ENCODE results near the gene RAB9A.
"Not testable (repeated sequence)": the region's sequence is repeated elsewhere in the genome, so short reads cannot be mapped to it uniquely, and the experiment has no call there.

The RAB9A gene

DNA sequence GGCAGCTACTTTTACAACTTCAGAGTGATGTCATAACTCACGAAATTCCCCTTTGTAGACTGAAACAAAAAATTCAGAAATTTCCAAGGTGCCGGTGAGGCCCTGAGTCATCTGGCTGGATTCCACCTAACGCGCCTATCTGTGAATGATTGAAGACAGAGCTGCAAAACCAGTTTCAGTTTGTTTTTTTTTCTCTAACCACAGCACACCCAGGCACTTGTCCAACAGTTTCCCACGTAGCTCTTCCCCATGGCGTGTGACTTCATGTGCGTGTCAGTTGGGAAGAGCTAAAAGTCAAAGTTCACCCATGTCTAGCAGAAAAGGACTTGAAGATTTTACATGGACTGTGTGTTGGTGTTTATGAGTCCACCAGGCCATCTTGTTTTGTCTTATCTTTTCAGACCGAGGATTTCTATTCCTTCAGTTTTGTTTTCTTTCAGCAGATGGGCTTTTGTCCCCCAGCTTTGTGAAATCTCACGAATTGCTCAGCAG is 19.6 kb upstream of the RAB9A start:
- no peak overlapping the region for H4K91ac ChIP-seq (ENCODE audit: low read depth, low read length, poor library complexity)
- no peak overlapping the region for H3K4me3 ChIP-seq (ENCODE audit: low read length in 2 of 2)
- no peak overlapping the region for H3K9ac ChIP-seq (ENCODE audit: low read depth, low read length, poor library complexity)
- H2BK15ac ChIP-seq (ENCODE audit: low read length): no peak overlapping the region
- H3K23ac ChIP-seq (ENCODE audit: low read depth, low read length, poor library complexity): no peak overlapping the region
- H2BK120ac ChIP-seq (ENCODE audit: low read depth, low read length): no peak overlapping the region
- H2AK5ac ChIP-seq (ENCODE audit: low read depth, low read length): no peak overlapping the region
- H2AFZ ChIP-seq (ENCODE audit: low read length): no peak overlapping the region
- no peak overlapping the region for H2BK12ac ChIP-seq (ENCODE audit: low read length)
- no peak overlapping the region for H3K14ac ChIP-seq (ENCODE audit: low read length)
- H3K27me3 ChIP-seq (ENCODE audit: control insufficient read depth in 3 of 3, insufficient read depth in 3 of 3, low read depth in 1 of 3, low read length in 3 of 3): peaks cover 0 to 5% (median 0%) of the 10 kb centered on the region in 3 experiments
- H3K18ac ChIP-seq (ENCODE audit: low read length): no peak overlapping the region
- H3K4me1 ChIP-seq (ENCODE audit: control insufficient read depth in 2 of 2, insufficient read depth in 1 of 2, low read depth in 1 of 2, low read length in 2 of 2): no peaks in the 10 kb centered on the region
- no peak overlapping the region for H3K4me2 ChIP-seq (ENCODE audit: insufficient read depth, low read length, poor library complexity, severe bottlenecking)
- H3K4ac ChIP-seq (ENCODE audit: low read length): no peak overlapping the region
- DNase-seq (ENCODE audit: low spot score): no peak
- H3K27ac ChIP-seq (replicated peaks; ENCODE audit: low read length): no peak overlapping the region
- no CpG with 5 or more reads among the region's 9 CpGs for WGBS, 2 donors (ENCODE audit: extremely low coverage in 2 of 2, insufficient read length in 2 of 2, insufficient replicate concordance in 1 of 2)
- no peaks in the 10 kb centered on the region for H3K9me3 ChIP-seq (replicated peaks in 1 of 2; ENCODE audit: control insufficient read depth in 2 of 2, insufficient read depth in 1 of 2, low read depth in 1 of 2, low read length in 2 of 2)
- no peak overlapping the region for H2BK5ac ChIP-seq (ENCODE audit: low read length)
- no peak overlapping the region for H4K8ac ChIP-seq (ENCODE audit: low read depth, low read length)
- no peaks in the 10 kb centered on the region for H3K36me3 ChIP-seq (replicated peaks in 1 of 2; ENCODE audit: control insufficient read depth in 2 of 2, insufficient read depth in 2 of 2, low read length in 2 of 2)
- H3K79me1 ChIP-seq (ENCODE audit: low read depth, low read length): no peaks in the 10 kb centered on the region

DNA sequence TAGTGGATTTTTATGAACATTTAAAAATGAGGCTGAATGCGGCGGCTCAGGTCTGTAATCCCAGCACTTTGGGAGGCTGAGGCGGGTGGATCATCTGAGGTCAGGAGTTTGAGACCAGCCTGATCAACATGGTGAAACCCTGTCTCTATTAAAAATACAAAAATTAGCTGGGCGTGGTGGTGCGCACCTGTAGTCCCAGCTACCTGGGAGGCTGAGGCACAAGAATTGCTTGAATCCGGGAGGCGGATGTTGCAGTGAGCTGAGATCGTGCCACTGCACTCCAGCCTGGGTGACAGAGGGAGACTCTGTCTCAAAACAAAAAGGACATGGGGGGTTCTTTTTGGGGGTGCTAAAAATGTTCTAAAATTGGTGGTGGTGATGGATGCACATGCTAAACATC is 19.2 kb upstream of the RAB9A start:
- not testable (repeated sequence) for H3K18ac ChIP-seq (ENCODE audit: low read length); H3K4me1 ChIP-seq (ENCODE audit: control insufficient read depth in 2 of 2, insufficient read depth in 1 of 2, low read depth in 1 of 2, low read length in 2 of 2); H2AK5ac ChIP-seq (ENCODE audit: low read depth, low read length); H3K36me3 ChIP-seq (replicated peaks in 1 of 2; ENCODE audit: control insufficient read depth in 2 of 2, insufficient read depth in 2 of 2, low read length in 2 of 2); H3K27me3 ChIP-seq (ENCODE audit: control insufficient read depth in 3 of 3, insufficient read depth in 3 of 3, low read depth in 1 of 3, low read length in 3 of 3); H4K8ac ChIP-seq (ENCODE audit: low read depth, low read length); H2BK5ac ChIP-seq (ENCODE audit: low read length); H3K14ac ChIP-seq (ENCODE audit: low read length); H3K79me1 ChIP-seq (ENCODE audit: low read depth, low read length); H3K27ac ChIP-seq (replicated peaks; ENCODE audit: low read length); DNase-seq (ENCODE audit: low spot score); H3K23ac ChIP-seq (ENCODE audit: low read depth, low read length, poor library complexity); H3K4ac ChIP-seq (ENCODE audit: low read length); H3K9ac ChIP-seq (ENCODE audit: low read depth, low read length, poor library complexity); H4K91ac ChIP-seq (ENCODE audit: low read depth, low read length, poor library complexity); H3K4me3 ChIP-seq (ENCODE audit: low read length in 2 of 2); H2BK120ac ChIP-seq (ENCODE audit: low read depth, low read length); H2AFZ ChIP-seq (ENCODE audit: low read length); H2BK12ac ChIP-seq (ENCODE audit: low read length); H3K4me2 ChIP-seq (ENCODE audit: insufficient read depth, low read length, poor library complexity, severe bottlenecking); H2BK15ac ChIP-seq (ENCODE audit: low read length); H3K9me3 ChIP-seq (replicated peaks in 1 of 2; ENCODE audit: control insufficient read depth in 2 of 2, insufficient read depth in 1 of 2, low read depth in 1 of 2, low read length in 2 of 2)
- no CpG with 5 or more reads among the region's 8 CpGs for whole genome bisulfite sequencing, 2 donors (ENCODE audit: extremely low coverage in 2 of 2, insufficient read length in 2 of 2, insufficient replicate concordance in 1 of 2)

DNA sequence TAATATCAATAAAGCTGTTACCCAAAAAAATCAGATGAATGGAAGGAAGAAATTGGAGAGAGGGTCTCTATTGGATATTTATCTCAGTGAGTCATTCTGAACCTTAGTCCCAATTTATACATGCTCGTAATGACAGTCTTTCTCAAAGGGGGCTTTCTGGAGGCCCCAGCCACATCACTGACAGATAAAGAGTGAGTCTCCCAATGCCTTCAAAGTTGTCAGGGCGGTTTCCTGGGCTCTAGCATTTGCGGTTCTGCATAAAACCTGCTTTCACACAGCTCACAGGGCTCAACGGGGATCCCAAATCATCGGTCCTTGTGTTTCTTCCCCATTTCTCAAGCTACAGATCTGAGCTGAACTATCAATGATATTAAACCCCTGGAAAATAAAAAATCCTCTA is 18.7 kb upstream of the RAB9A start:
- H3K4me2 ChIP-seq (ENCODE audit: insufficient read depth, low read length, poor library complexity, severe bottlenecking): no peak overlapping the region
- H3K27me3 ChIP-seq (ENCODE audit: control insufficient read depth in 3 of 3, insufficient read depth in 3 of 3, low read depth in 1 of 3, low read length in 3 of 3): no peaks in the 10 kb centered on the region
- no peaks in the 10 kb centered on the region for H3K36me3 ChIP-seq (replicated peaks in 1 of 2; ENCODE audit: control insufficient read depth in 2 of 2, insufficient read depth in 2 of 2, low read length in 2 of 2)
- H3K79me1 ChIP-seq (ENCODE audit: low read depth, low read length): no peaks in the 10 kb centered on the region
- no peak overlapping the region for H2BK15ac ChIP-seq (ENCODE audit: low read length)
- no peak overlapping the region for H3K23ac ChIP-seq (ENCODE audit: low read depth, low read length, poor library complexity)
- H3K4me1 ChIP-seq (ENCODE audit: control insufficient read depth in 2 of 2, insufficient read depth in 1 of 2, low read depth in 1 of 2, low read length in 2 of 2): no peaks in the 10 kb centered on the region
- no peak overlapping the region for H2AK5ac ChIP-seq (ENCODE audit: low read depth, low read length)
- no peaks in the 10 kb centered on the region for H3K9me3 ChIP-seq (replicated peaks in 1 of 2; ENCODE audit: control insufficient read depth in 2 of 2, insufficient read depth in 1 of 2, low read depth in 1 of 2, low read length in 2 of 2)
- DNase-seq (ENCODE audit: low spot score): no peak
- H3K9ac ChIP-seq (ENCODE audit: low read depth, low read length, poor library complexity): no peak overlapping the region
- no peak overlapping the region for H4K8ac ChIP-seq (ENCODE audit: low read depth, low read length)
- no peak overlapping the region for H2BK12ac ChIP-seq (ENCODE audit: low read length)
- H2BK120ac ChIP-seq (ENCODE audit: low read depth, low read length): no peak overlapping the region
- H2AFZ ChIP-seq (ENCODE audit: low read length): no peak overlapping the region
- no peak overlapping the region for H3K18ac ChIP-seq (ENCODE audit: low read length)
- no peak overlapping the region for H4K91ac ChIP-seq (ENCODE audit: low read depth, low read length, poor library complexity)
- no peak overlapping the region for H3K4me3 ChIP-seq (ENCODE audit: low read length in 2 of 2)
- no peak overlapping the region for H3K27ac ChIP-seq (replicated peaks; ENCODE audit: low read length)
- no CpG with 5 or more reads among the region's 5 CpGs for WGBS, 2 donors (ENCODE audit: extremely low coverage in 2 of 2, insufficient read length in 2 of 2, insufficient replicate concordance in 1 of 2)
- H2BK5ac ChIP-seq (ENCODE audit: low read length): no peak overlapping the region
- H3K14ac ChIP-seq (ENCODE audit: low read length): no peak overlapping the region
- H3K4ac ChIP-seq (ENCODE audit: low read length): no peak overlapping the region

DNA sequence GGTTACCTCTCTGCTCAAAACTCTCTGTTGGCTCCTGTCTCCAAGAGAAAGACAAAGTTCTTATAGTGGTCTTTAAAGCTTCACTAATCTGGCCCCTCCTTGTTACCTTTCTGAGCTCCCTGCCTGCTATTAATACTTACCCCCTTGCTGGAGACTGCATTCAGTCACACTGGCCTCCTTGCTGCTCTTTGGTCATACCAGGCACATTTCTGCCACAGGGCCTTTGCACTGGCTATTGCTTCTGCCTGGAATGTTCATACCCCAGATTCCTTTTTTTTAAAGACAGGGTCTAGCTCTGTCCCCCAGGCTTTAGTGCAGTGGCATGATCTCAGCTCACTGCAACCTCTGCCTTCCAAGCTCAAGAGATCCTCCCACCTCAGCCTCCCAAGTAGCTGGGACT is 15.9 kb upstream of the RAB9A start:
- H2AK5ac ChIP-seq (ENCODE audit: low read depth, low read length): no peak overlapping the region
- H2BK12ac ChIP-seq (ENCODE audit: low read length): no peak overlapping the region
- no peak overlapping the region for H3K4ac ChIP-seq (ENCODE audit: low read length)
- H3K23ac ChIP-seq (ENCODE audit: low read depth, low read length, poor library complexity): no peak overlapping the region
- H3K14ac ChIP-seq (ENCODE audit: low read length): no peak overlapping the region
- no peaks in the 10 kb centered on the region for H3K4me1 ChIP-seq (ENCODE audit: control insufficient read depth in 2 of 2, insufficient read depth in 1 of 2, low read depth in 1 of 2, low read length in 2 of 2)
- H3K36me3 ChIP-seq (replicated peaks in 1 of 2; ENCODE audit: control insufficient read depth in 2 of 2, insufficient read depth in 2 of 2, low read length in 2 of 2): no peaks in the 10 kb centered on the region
- H4K8ac ChIP-seq (ENCODE audit: low read depth, low read length): no peak overlapping the region
- no peak overlapping the region for H3K9ac ChIP-seq (ENCODE audit: low read depth, low read length, poor library complexity)
- no peak overlapping the region for H3K27ac ChIP-seq (replicated peaks; ENCODE audit: low read length)
- no peaks in the 10 kb centered on the region for H3K79me1 ChIP-seq (ENCODE audit: low read depth, low read length)
- H2BK15ac ChIP-seq (ENCODE audit: low read length): no peak overlapping the region
- H4K91ac ChIP-seq (ENCODE audit: low read depth, low read length, poor library complexity): no peak overlapping the region
- no peak overlapping the region for H2BK120ac ChIP-seq (ENCODE audit: low read depth, low read length)
- H3K4me3 ChIP-seq (ENCODE audit: low read length in 2 of 2): no peak overlapping the region
- no peaks in the 10 kb centered on the region for H3K9me3 ChIP-seq (replicated peaks in 1 of 2; ENCODE audit: control insufficient read depth in 2 of 2, insufficient read depth in 1 of 2, low read depth in 1 of 2, low read length in 2 of 2)
- no peak overlapping the region for H2AFZ ChIP-seq (ENCODE audit: low read length)
- H2BK5ac ChIP-seq (ENCODE audit: low read length): no peak overlapping the region
- no peak overlapping the region for H3K4me2 ChIP-seq (ENCODE audit: insufficient read depth, low read length, poor library complexity, severe bottlenecking)
- no peak overlapping the region for H3K18ac ChIP-seq (ENCODE audit: low read length)
- no peaks in the 10 kb centered on the region for H3K27me3 ChIP-seq (ENCODE audit: control insufficient read depth in 3 of 3, insufficient read depth in 3 of 3, low read depth in 1 of 3, low read length in 3 of 3)
- no peak for DNase-seq (ENCODE audit: low spot score)

All from neuronal stem cell (in vitro differentiated cells).